ENCODE results near the gene RNF183.

Gene RNF183

GRCh38 chr9:113302792-113303418, at the start of gene RNF183:
TSS of gene RNF183 (minus strand) at chr9:113303376. CDS start at chr9:113298184, 5,192 bp downstream.
- DNase-seq (ENCODE audit: low spot score), result no peak

- no peak for DNase-seq (ENCODE audit: low spot score)
Measured at GRCh38 chr9:113352411-113352810, 49.2 kb upstream of the RNF183 start.

GRCh38 chr9:113352006-113352405, 48.8 kb upstream of the RNF183 start:
- DNase-seq (ENCODE audit: low spot score), result no peak

GRCh38 chr9:113350937-113351336, 47.8 kb upstream of the RNF183 start:
- no peak for DNase-seq (ENCODE audit: low spot score)

- DNase-seq (ENCODE audit: low spot score), result no peak
Measured at GRCh38 chr9:113350107-113350661, 47.0 kb upstream of the RNF183 start.

GRCh38 chr9:113349445-113350094, 46.4 kb upstream of the RNF183 start, which contains the start of gene BSPRY:
TSS of gene BSPRY (plus strand) at chr9:113349541. CDS start at chr9:113349580, 39 bp downstream.
- DNase-seq (ENCODE audit: low spot score), result no peak

- DNase-seq (ENCODE audit: low spot score), result no peak
Measured at GRCh38 chr9:113349066-113349444, 45.9 kb upstream of the RNF183 start.

- DNase-seq (ENCODE audit: low spot score), result no peak
Measured at GRCh38 chr9:113348437-113348836, 45.3 kb upstream of the RNF183 start.

GRCh38 chr9:113345671-113346070, 42.5 kb upstream of the RNF183 start:
- DNase-seq (ENCODE audit: low spot score), result no peak

- DNase-seq (ENCODE audit: low spot score), result peak; percentile 24
Measured at GRCh38 chr9:113345190-113345589, 42.0 kb upstream of the RNF183 start.

- DNase-seq (ENCODE audit: low spot score), result peak; percentile 28
Measured at GRCh38 chr9:113343732-113344231, 40.6 kb upstream of the RNF183 start.

- DNase-seq (ENCODE audit: low spot score), result peak; percentile 52
Measured at GRCh38 chr9:113341712-113342410, 38.7 kb upstream of the RNF183 start.

- DNase-seq (ENCODE audit: low spot score), result peak; percentile 92
Measured at GRCh38 chr9:113340011-113340699, 37.0 kb upstream of the RNF183 start, which contains the start of gene WDR31. TSS of gene WDR31 (minus strand) at chr9:113340275. CDS start at chr9:113332022, 8,253 bp downstream.

- DNase-seq (ENCODE audit: low spot score), result no peak
Measured at GRCh38 chr9:113337714-113338113, 34.5 kb upstream of the RNF183 start.

GRCh38 chr9:113331780-113332179, 28.6 kb upstream of the RNF183 start:
- no peak for DNase-seq (ENCODE audit: low spot score)

- no peak for DNase-seq (ENCODE audit: low spot score)
Measured at GRCh38 chr9:113328045-113328782, 25.0 kb upstream of the RNF183 start.

GRCh38 chr9:113326230-113326629, 23.1 kb upstream of the RNF183 start:
- no peak for DNase-seq (ENCODE audit: low spot score)

GRCh38 chr9:113322671-113323070, 19.5 kb upstream of the RNF183 start:
- no peak for DNase-seq (ENCODE audit: low spot score)

GRCh38 chr9:113320051-113320450, 16.9 kb upstream of the RNF183 start:
- DNase-seq (ENCODE audit: low spot score), result no peak

GRCh38 chr9:113319054-113319453, 15.9 kb upstream of the RNF183 start:
- DNase-seq (ENCODE audit: low spot score), result no peak

- DNase-seq (ENCODE audit: low spot score), result no peak
Measured at GRCh38 chr9:113317777-113318176, 14.6 kb upstream of the RNF183 start.
